AG10803 (cell line): ENCODE results near the gene MBTD1.

Source experiments
- DNase-seq: peaks from one replicate; pipeline ENCODE4 v3.0.0; 2010; ENCODE audit warnings: low read depth
- H3K4me3 ChIP-seq: 2 replicates; pipeline ENCODE4 v1.5.1; 2011; ENCODE audit warnings: mild to moderate bottlenecking, low read length, control low read depth
- CTCF ChIP-seq: conservative IDR thresholded peaks from 2 replicates; pipeline ENCODE4 v1.5.1; 2011; ENCODE audit warnings: mild to moderate bottlenecking, low read length, control low read depth, inconsistent platforms

MBTD1 gene

DNA sequence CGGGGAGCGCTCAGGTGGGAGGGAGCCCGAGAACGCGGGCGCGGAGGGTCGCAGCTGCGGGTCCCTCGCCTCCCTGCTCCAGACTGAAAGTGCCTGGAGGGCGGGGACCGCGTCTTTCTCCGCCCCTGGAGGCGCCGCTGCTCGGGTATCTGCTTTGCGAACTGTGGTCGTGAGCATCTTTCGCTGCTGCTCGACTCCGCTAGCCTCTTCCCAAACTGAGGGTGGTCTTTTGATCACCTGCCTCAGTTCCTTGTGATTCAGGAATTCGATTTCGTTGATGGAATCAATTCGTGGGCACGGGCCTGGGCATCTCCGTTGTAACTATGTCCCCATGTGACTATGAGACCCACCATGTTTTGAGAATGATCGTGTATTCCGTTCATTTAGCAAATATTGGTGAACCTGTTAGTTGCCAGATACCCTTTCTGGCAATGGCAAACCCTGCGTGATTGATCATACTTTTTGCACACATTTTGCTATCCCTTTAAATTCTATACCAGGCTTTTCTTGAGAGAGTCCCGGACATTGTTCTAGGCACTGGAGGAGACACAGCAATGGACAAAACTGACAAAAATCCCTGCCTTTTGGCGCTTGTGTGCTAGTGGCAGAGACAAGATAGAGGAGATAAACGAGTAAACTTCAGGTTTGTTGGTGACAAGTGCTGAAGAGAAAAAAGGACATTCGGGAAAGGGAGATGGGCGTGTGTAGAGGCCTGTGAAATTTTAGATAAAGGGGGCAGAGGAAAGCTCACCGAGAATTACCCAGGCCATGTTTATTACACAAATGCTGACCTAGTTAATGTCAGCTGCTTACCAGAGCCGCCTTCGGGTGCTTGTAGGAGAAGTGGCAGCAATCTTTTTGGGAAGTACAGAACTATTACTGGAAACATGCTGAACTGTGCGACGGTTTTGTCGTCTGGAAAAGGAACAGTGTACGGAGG, 1.4 kb upstream of the MBTD1 start:
- peak overlapping the region; percentile 83 for H3K4me3 ChIP-seq
- no peak for TF ChIP-seq CTCF
- DNase-seq: no peak

DNA sequence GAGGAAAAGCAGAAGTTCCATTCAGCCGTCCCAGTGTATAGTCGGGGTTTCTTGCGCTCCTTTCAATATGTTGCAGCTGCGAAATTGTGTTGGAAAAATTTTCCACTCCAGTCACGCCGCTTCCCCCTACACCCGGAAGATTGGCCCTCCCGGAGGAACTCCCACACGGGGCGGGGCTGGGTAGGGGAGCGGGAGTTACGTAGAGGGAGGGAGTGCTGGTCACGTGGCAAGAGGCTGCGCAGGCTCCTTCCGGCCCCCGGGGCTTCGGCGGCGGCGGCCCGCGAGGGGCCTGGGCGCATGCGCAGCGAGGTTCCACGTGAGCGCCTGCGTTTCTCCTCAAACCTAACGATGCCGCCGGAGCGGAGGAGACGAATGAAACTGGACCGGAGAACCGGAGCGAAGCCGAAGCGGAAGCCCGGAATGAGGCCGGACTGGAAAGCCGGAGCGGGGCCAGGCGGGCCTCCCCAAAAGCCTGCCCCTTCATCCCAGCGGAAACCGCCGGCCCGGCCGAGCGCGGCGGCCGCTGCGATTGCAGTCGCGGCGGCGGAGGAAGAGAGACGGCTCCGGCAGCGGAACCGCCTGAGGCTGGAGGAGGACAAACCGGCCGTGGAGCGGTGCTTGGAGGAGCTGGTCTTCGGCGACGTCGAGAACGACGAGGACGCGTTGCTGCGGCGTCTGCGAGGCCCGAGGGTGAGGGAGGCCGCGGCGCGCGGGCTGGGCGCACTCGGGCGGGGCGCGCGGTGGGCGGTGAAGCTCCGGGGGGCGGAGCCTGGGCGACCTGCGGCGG, 581 bp upstream of the MBTD1 start, which contains the start of gene UTP18:
Gene UTP18, plus strand, starts transcription at position 310 of the 787 bp plus-strand sequence. Its CDS starts 39 bp downstream, at position 349.
- DNase-seq: peak; percentile 98
- H3K4me3 ChIP-seq: peak within 1 kb of the TSS; percentile 85
- TF ChIP-seq CTCF: no peak

DNA sequence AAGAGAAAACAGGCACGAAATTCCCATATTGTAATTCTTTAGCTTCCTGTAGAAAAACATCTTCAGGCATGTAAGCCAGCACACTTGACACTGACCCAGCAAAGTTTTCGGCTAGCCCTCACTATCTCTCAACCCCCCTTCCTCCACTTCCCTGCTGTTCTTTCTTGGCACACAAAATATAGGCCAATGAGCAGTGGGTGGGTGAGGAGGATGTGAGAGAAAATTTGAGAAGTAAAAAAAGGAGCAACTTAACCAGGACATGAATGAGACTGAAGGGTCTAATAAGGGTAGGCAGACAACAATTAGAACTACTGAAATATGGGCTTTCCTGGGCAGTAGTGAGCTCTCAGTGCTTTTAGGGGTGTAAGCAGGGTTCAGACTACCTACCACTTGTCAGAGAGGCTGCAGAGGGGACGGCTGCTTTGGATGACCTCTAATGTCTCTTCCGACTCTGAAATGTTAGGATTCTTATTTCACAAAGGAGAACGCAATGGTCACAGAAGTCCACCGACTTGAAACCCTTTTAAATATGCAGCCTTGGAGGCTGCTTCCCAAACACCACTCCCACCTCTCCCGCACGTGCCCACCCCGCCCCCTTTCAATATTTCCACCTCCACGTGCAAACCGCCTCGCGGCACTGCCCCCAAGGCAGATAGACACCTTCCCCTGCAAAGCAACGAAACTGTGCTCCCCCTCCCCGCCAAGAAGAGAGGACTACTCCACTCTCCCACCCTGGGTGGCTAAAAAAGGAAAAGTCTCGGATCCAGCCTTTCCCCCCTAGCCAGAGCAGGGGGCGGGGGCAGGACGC, 889 bp downstream of the MBTD1 start:
- H3K4me3 ChIP-seq: peak overlapping the region; percentile 85
- no peak for TF ChIP-seq CTCF
- DNase-seq: no peak

DNA sequence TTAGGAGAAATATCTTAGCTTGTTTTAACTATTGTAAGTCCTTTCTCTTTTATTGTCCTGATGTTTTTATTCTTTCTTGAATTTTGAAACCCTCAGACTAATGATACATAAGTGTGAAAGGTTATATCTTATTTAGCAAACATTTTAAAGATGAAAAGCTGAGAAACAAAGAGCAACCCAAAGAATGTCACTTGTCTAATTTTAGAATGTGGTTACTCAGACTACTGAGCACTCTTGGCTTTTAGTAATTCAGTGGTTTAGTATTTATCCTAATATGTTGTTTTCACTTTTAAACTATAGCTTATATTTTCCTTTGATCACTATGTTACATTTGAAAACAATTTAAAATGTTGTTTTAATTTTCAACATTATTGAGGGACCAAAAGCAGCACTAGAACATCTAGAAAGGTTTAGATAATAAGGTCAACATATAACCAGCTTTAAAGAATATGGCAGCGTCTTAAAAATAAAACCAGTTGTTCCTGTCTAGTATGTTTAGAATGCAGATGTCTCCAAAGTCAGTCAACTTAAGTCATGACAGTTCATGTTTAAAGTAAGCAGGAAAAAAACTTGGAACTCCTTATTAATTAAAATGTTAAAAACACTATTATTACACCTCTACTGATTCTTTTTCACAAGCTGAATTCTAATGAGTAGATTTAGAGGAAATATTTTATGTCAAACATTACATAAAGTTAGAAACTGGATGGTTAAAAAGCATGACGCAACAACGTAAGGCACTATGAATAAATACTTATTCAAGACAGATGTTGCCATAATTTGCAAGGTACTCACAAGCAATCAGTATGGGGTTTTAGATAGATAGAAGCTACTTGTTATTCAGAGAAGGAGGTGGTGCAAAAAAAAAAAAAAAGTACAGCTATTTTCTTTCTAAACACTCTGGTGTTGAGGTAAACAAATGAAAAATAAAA, 2.4 kb downstream of the MBTD1 start:
- no peak for TF ChIP-seq CTCF
- peak; percentile 51 for DNase-seq
- peak overlapping the region; percentile 27; the same call in 1 of the 2 replicates for H3K4me3 ChIP-seq

- TF ChIP-seq CTCF: no peak
- no peak overlapping the region for H3K4me3 ChIP-seq
These were observed 3.7 kb downstream of the MBTD1 start for GRCh38 chr17:51256101-51256500.

GRCh38 chr17:51255673-51256072, 4.2 kb downstream of the MBTD1 start:
- H3K4me3 ChIP-seq: no peak overlapping the region
- no peak for DNase-seq
- no peak for TF ChIP-seq CTCF

More at GRCh38 chr17:51256101-51256500, 3.7 kb downstream of the MBTD1 start:
- DNase-seq: no peak
